PC-3 (cell line): Measurements from ENCODE around the gene KRTAP12-2. TPM values are rescaled to one million over a fixed set of nuclear protein-coding genes. Genes with fewer than 3 reads are reported as not detected.
"Not testable (repeated sequence)": the region's sequence is repeated elsewhere in the genome, so short reads cannot be mapped to it uniquely, and the experiment has no call there.

Source experiments
- ATAC-seq: fragments of 200-7000 bp; cut with Tn5 transposase; 2 replicates; pipeline ENCODE4 v1.9.1; 2020; ENCODE audit warnings: mild to moderate bottlenecking, moderate library complexity
- BruUV-seq: library from RNA; stranded (reverse); fragments of 400-500 nt; replicated peaks from 2 replicates; lab custom pipeline; 2021; lab: Mats Ljungman, UMichigan
- CTCF ChIA-PET: fragments of 300-600 bp; sonication (Branson Sonifier 250); formaldehyde crosslinking; loops from one replicate; lab custom pipeline; 2022; ENCODE audit warnings: antibody characterized with exemption; lab: Charles Lee
- POLR2A ChIA-PET: fragments of 300-600 bp; sonication (Branson Sonifier 250); formaldehyde crosslinking; loops from one replicate; lab custom pipeline; 2022; ENCODE audit warnings: antibody characterized with exemption; ENCODE audit not compliant: unreplicated experiment; lab: Charles Lee
- DNase-seq: peaks from one replicate; pipeline ENCODE4 v3.0.0-alpha.2; 2015
- H2AFZ ChIP-seq: fragments of 300-600 bp; sonication (generic); 2 replicates; pipeline ENCODE4 v1.6.0; 2016; ENCODE audit warnings: antibody characterized with exemption, low read length
- H3F3A ChIP-seq: fragments of 300-600 bp; sonication (generic); one replicate; pipeline ENCODE4 v1.6.0; 2017; ENCODE audit warnings: antibody characterized with exemption, low read length, control low read depth, mild to moderate bottlenecking; ENCODE audit not compliant: unreplicated experiment
- H3K27ac ChIP-seq: fragments of 300-600 bp; sonication (generic); 2 replicates; pipeline ENCODE4 v1.5.1; 2016; ENCODE audit warnings: mild to moderate bottlenecking, low read length
- H3K27me3 ChIP-seq: fragments of 300-600 bp; sonication (generic); 2 replicates; pipeline ENCODE4 v1.6.1; 2016; ENCODE audit warnings: low read length, mixed read lengths
- H3K36me3 ChIP-seq: fragments of 300-600 bp; sonication (generic); 2 replicates; pipeline ENCODE4 v1.6.1; 2016; ENCODE audit warnings: low read depth, mixed run types, low read length, mixed read lengths
- H3K4me1 ChIP-seq: fragments of 300-600 bp; sonication (generic); 2 replicates; pipeline ENCODE4 v1.5.1; 2016; ENCODE audit warnings: low read length; ENCODE audit not compliant: insufficient read depth
- H3K4me2 ChIP-seq: fragments of 300-600 bp; sonication (generic); 2 replicates; pipeline ENCODE4 v1.6.0; 2016; ENCODE audit warnings: low read length
- H3K4me3 ChIP-seq: fragments of 300-600 bp; sonication (generic); 2 replicates; pipeline ENCODE4 v1.5.1; 2016; ENCODE audit warnings: mild to moderate bottlenecking, low read length, mixed read lengths
- H3K79me2 ChIP-seq: fragments of 300-600 bp; sonication (generic); 2 replicates; pipeline ENCODE4 v1.6.1; 2017; ENCODE audit warnings: low read length, mixed read lengths
- H3K9ac ChIP-seq: fragments of 300-600 bp; sonication (generic); 2 replicates; pipeline ENCODE4 v1.6.0; 2016; ENCODE audit warnings: mild to moderate bottlenecking, low read length
- H3K9me2 ChIP-seq: fragments of 300-600 bp; sonication (generic); replicated peaks from 2 replicates; pipeline ENCODE4 v1.6.1; 2016; ENCODE audit warnings: mixed run types, low read length, mixed read lengths
- H3K9me3 ChIP-seq: fragments of 300-600 bp; sonication (generic); 2 replicates; pipeline ENCODE4 v1.6.1; 2016; ENCODE audit warnings: low read length, mixed read lengths
- H4K20me1 ChIP-seq: fragments of 300-600 bp; sonication (generic); 2 replicates; pipeline ENCODE4 v1.6.1; 2016; ENCODE audit warnings: low read length, mixed read lengths
- CTCF ChIP-seq: fragments of 300-600 bp; sonication (generic); conservative IDR thresholded peaks from 2 replicates; pipeline ENCODE4 v1.5.1; 2017; ENCODE audit warnings: antibody characterized with exemption, low read depth, mild to moderate bottlenecking, low read length
- EZH2 ChIP-seq: fragments of 300-600 bp; sonication (generic); IDR thresholded peaks from one replicate; pipeline ENCODE4 v1.6.1; 2017; ENCODE audit warnings: antibody characterized with exemption, mild to moderate bottlenecking, low read length; ENCODE audit not compliant: unreplicated experiment
- EZH2phosphoT487 ChIP-seq: fragments of 300-600 bp; sonication (generic); IDR thresholded peaks from 2 replicates; pipeline ENCODE4 v1.6.1; 2018; ENCODE audit warnings: mild to moderate bottlenecking, antibody characterized with exemption, low read length, borderline replicate concordance
- intact Hi-C: fragments of 100-400 bp; cut with micrococcal nuclease; formaldehyde crosslinking; loops from 2 replicates; pipeline ENCODE4 v1.9.0; 2023
- total RNA-seq: library from RNA; depleted of rRNA; stranded (reverse); fragments of >200 nt; gene quantifications from 2 replicates; pipeline ENCODE4 v1.2.3, GENCODE V29; 2014

KRTAP12-2 gene
- total RNA-seq, 1 experiment from 2014 or later, result not detected

- ChIA-PET CTCF (no interaction called here), POLR2A (no interaction called here)
- BruUV-seq, result no TSS peak
- no peak for DNase-seq
- no peak overlapping the region for H2AFZ ChIP-seq
- H3K27me3 ChIP-seq, result no peaks in the 10 kb centered on the region
- no peak overlapping the region for H3K4me3 ChIP-seq
- no peaks in the 10 kb centered on the region for H3K9me3 ChIP-seq
- H3K4me1 ChIP-seq, result no peaks in the 10 kb centered on the region
- H4K20me1 ChIP-seq, result no peaks in the 10 kb centered on the region
- no peak overlapping the region for H3K9ac ChIP-seq
- no peak overlapping the region for H3K4me2 ChIP-seq
- intact Hi-C loops, result no loop called here
- H3K36me3 ChIP-seq, result no peaks in the 10 kb centered on the region
- H3K9me2 ChIP-seq, result no peaks in the 10 kb centered on the region
- no peak overlapping the region for H3K27ac ChIP-seq
- H3K79me2 ChIP-seq, result no peaks in the 10 kb centered on the region
- no peak for ATAC-seq
- no peaks in the 10 kb centered on the region for H3F3A ChIP-seq
- TF ChIP-seq EZH2phosphoT487 (no peak), EZH2 (no peak), CTCF (no peak)
Observed at GRCh38 chr21:44699502-44700001, 32.8 kb upstream of the KRTAP12-2 start.

- Histone ChIP-seq H3F3A (no peaks in the 10 kb centered on the region), H3K4me1 (no peaks in the 10 kb centered on the region), H3K4me2 (no peak overlapping the region), H3K9me3 (peaks cover 12% of the 10 kb centered on the region), H3K36me3 (no peaks in the 10 kb centered on the region), H3K79me2 (no peaks in the 10 kb centered on the region), H3K4me3 (no peak overlapping the region), H3K9ac (no peak overlapping the region), H4K20me1 (no peaks in the 10 kb centered on the region), H3K9me2 (no peaks in the 10 kb centered on the region), H2AFZ (no peak overlapping the region), H3K27ac (no peak overlapping the region), H3K27me3 (no peaks in the 10 kb centered on the region)
- intact Hi-C loops, result no loop called here
- BruUV-seq, result no TSS peak
- DNase-seq (no peak), ATAC-seq (no peak)
- ChIA-PET CTCF (no interaction called here), POLR2A (no interaction called here)
- TF ChIP-seq CTCF, result no peak
- no peak for TF ChIP-seq EZH2phosphoT487
- TF ChIP-seq EZH2, result no peak
Observed at GRCh38 chr21:44697811-44698734, 31.3 kb upstream of the KRTAP12-2 start.

- H3K27ac ChIP-seq, H3K79me2 ChIP-seq, H4K20me1 ChIP-seq, CTCF ChIA-PET, DNase-seq, ATAC-seq, H3K27me3 ChIP-seq, POLR2A ChIA-PET, H3K4me1 ChIP-seq, H3K9me2 ChIP-seq, intact Hi-C loops, H3K9ac ChIP-seq, H3K4me3 ChIP-seq, H3K4me2 ChIP-seq, H3F3A ChIP-seq, H3K36me3 ChIP-seq, BruUV-seq, H2AFZ ChIP-seq: not testable (repeated sequence)
- peaks cover 17% of the 10 kb centered on the region for H3K9me3 ChIP-seq
Observed at GRCh38 chr21:44697172-44697810, 30.6 kb upstream of the KRTAP12-2 start, which contains the start of gene KRTAP10-12. TSS of gene KRTAP10-12 (plus strand) at chr21:44697172. CDS start at chr21:44697202, 30 bp downstream.
